ENCODE data around the gene CKS2.
"Not testable (repeated sequence)": the region's sequence is repeated elsewhere in the genome, so short reads cannot be mapped to it uniquely, and the experiment has no call there.

The CKS2 gene

DNA sequence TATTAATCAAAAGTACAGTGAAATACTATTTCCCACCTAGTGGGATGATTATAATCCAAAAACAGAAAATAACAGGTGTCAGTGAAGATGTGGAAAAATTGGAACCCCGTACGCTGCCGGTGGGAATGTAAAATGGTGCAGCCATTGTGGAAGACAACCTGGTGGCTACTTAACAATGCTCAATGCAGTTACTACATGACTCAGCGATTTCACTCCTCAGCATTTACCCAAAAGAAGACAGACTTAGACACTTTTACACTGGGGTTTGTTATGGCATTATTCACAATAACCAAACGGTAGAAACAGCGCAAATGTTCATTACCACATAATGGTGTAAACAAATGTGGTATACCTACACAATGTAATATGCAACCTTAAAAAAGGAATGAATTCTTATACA lies 31.2 kb downstream of the CKS2 start:
- POLR2A ChIA-PET, result no interaction called here
- CTCF ChIA-PET, result interaction anchor here (0.7 kb wide), 1 partner anchor 44 kb away, joined by 3 read pairs; no protein-coding TSS in a partner anchor
- TF ChIP-seq SP1 (IDR thresholded peaks at IDR 0.05) (no peak), L3MBTL2 (conservative IDR thresholded peaks at IDR 0.05) (no peak), ARNT (IDR thresholded peaks at IDR 0.05) (no peak), NFRKB (IDR thresholded peaks at IDR 0.05) (no peak), TARDBP (IDR thresholded peaks at IDR 0.05) (no peak)
- DNase-seq (ENCODE audit: extremely low spot score), result no peak

- CTCF ChIA-PET, result no interaction called here
- TF ChIP-seq HDGF (IDR thresholded peaks at IDR 0.05; ENCODE audit: borderline replicate concordance) (no peak), ZNF384 (IDR thresholded peaks at IDR 0.05) (no peak), SP1 (IDR thresholded peaks at IDR 0.05) (no peak), LEF1 (IDR thresholded peaks at IDR 0.05; ENCODE audit: borderline replicate concordance) (no peak), BHLHE40 (IDR thresholded peaks at IDR 0.05; ENCODE audit: borderline replicate concordance) (no peak), TARDBP (IDR thresholded peaks at IDR 0.05) (no peak), SUZ12 (IDR thresholded peaks at IDR 0.05) (no peak), ELF4 (IDR thresholded peaks at IDR 0.05) (no peak), ARNT (IDR thresholded peaks at IDR 0.05) (no peak)
- POLR2A ChIA-PET, result no interaction called here
- DNase-seq (ENCODE audit: extremely low spot score), result no peak
These were observed 32.0 kb downstream of the CKS2 start for GRCh38 chr9:89342948-89343347.

- DNase-seq (ENCODE audit: extremely low spot score); POLR2A ChIA-PET; CTCF ChIA-PET: not testable (repeated sequence)
These were observed 32.8 kb downstream of the CKS2 start for GRCh38 chr9:89343812-89344211.

DNA sequence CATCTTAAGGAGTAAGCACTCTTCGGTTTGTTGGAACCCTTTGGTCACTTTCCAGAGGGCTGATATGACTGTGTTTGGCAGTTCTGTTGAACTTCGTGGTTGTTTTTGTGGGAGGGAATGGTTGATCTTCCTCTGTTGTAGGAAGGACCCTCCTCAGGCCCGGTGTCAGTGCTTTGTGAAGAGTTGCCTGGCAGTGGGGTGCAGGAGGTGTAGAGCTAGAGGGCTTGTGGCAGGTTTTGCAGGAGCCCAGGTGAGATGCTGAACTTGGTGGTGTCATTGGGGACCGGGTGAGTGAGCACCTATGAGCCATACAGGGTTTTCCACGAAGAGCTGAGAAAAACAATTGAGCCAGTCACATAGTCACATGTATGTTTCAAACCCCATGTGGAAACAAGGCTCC lies 34.5 kb downstream of the CKS2 start:
- no peak for DNase-seq (ENCODE audit: extremely low spot score)
- ChIA-PET CTCF (no interaction called here), POLR2A (no interaction called here)
- TF ChIP-seq BHLHE40 (IDR thresholded peaks at IDR 0.05; ENCODE audit: borderline replicate concordance) (no peak), SP1 (IDR thresholded peaks at IDR 0.05) (no peak)

DNA sequence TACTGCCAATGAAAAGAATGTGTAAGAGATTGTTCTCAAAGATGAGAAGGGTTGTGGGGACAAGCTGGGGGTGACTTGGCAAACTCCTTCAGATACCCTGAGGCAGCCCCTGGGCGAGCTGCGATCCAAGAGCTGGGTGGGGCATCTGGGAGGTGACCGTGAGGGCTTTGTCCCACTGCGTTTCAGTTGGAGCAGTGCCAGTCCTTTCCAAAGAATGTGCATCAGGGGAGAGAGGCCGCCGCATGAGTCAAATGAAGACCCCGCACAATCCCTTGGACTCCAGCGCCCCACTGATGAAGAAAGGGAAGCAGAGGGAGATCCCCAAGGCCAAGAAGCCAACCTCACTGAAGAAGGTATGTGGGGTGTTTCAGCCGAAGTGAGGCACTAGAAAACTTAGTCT lies 35.7 kb downstream of the CKS2 start:
- DNase-seq (ENCODE audit: extremely low spot score), result no peak
- TF ChIP-seq LEF1 (IDR thresholded peaks at IDR 0.05; ENCODE audit: borderline replicate concordance) (no peak), CTBP1 (IDR thresholded peaks at IDR 0.05; ENCODE audit: borderline replicate concordance) (no peak), NFRKB (IDR thresholded peaks at IDR 0.05) (no peak), FOXM1 (IDR thresholded peaks at IDR 0.05; ENCODE audit: borderline replicate concordance) (no peak), SP1 (IDR thresholded peaks at IDR 0.05) (no peak), BHLHE40 (IDR thresholded peaks at IDR 0.05; ENCODE audit: borderline replicate concordance) (no peak), ZNF384 (IDR thresholded peaks at IDR 0.05) (no peak), PKNOX1 (IDR thresholded peaks at IDR 0.05) (no peak), FOXA1 (IDR thresholded peaks at IDR 0.05) (no peak), L3MBTL2 (conservative IDR thresholded peaks at IDR 0.05) (no peak), TARDBP (IDR thresholded peaks at IDR 0.05) (no peak), HDGF (IDR thresholded peaks at IDR 0.05; ENCODE audit: borderline replicate concordance) (no peak), ELF4 (IDR thresholded peaks at IDR 0.05) (no peak), SUZ12 (IDR thresholded peaks at IDR 0.05) (no peak), ARNT (IDR thresholded peaks at IDR 0.05) (no peak), FOXK2 (IDR thresholded peaks at IDR 0.05) (no peak)
- ChIA-PET CTCF (no interaction called here), POLR2A (no interaction called here)

GRCh38 chr9:89347651-89348050 lies 36.7 kb downstream of the CKS2 start:
- ChIA-PET CTCF (no interaction called here), POLR2A (no interaction called here)
- TF ChIP-seq HDGF (IDR thresholded peaks at IDR 0.05; ENCODE audit: borderline replicate concordance) (no peak), FOXA1 (IDR thresholded peaks at IDR 0.05) (no peak), ARNT (IDR thresholded peaks at IDR 0.05) (no peak), ZNF384 (IDR thresholded peaks at IDR 0.05) (no peak), LEF1 (IDR thresholded peaks at IDR 0.05; ENCODE audit: borderline replicate concordance) (no peak), PKNOX1 (IDR thresholded peaks at IDR 0.05) (no peak), FOXK2 (IDR thresholded peaks at IDR 0.05) (no peak), FOXM1 (IDR thresholded peaks at IDR 0.05; ENCODE audit: borderline replicate concordance) (no peak), BHLHE40 (IDR thresholded peaks at IDR 0.05; ENCODE audit: borderline replicate concordance) (no peak)
- no peak for DNase-seq (ENCODE audit: extremely low spot score)

DNA sequence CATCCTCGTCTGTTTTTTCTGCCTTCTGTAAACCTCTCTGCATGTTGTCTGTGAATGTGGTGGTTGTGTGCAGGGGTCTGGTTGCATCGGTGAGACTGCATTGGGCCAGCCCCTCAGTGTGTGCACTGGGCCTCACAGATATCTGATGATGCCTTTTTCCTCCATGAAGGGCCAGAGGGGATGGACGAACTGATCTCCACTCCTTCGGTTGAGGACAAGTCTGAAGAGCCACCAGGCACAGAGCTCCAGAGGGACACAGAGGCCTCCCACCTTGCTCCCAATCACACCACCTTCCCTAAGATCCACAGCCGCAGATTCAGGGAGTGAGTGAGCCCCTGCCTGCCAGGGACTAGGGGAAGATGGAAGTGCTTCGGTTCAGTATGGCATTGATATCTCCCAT lies 38.6 kb downstream of the CKS2 start:
- ChIA-PET CTCF (no interaction called here), POLR2A (no interaction called here)
- TF ChIP-seq PKNOX1 (IDR thresholded peaks at IDR 0.05), result no peak
- DNase-seq (ENCODE audit: extremely low spot score), result no peak

DNA sequence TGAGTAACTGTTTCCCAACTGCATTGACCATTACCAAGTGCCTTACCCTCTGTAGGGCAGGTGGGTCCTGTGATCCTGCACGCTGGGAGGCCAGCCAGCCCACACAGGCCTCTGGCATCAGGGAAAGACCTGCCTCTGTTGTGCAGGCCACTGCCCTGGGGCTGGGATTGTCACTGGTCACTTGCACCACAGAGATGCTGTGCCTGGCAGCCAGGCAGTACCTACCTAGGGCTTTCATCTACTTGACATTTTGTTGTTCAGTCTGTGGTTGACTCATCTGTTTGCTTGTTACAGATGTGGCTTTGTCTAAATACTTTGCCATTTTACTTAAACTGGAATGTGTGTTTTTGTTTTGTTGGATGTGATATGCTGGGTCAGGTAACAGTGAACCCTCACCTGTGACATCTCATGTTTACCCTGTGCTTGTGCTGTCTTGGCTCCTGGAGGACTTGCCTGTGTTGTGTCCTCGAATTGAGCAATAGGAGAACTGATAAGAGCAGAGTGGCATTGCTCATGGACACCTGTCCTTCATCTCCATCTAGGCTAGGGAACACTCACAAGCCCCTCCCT lies 40.1 kb downstream of the CKS2 start:
- no peak for DNase-seq (ENCODE audit: extremely low spot score)
- ChIA-PET CTCF (interaction anchor here (0.6 kb wide), 1 partner anchor 1471 kb away, joined by 3 read pairs; no protein-coding TSS in a partner anchor), POLR2A (no interaction called here)
- TF ChIP-seq PKNOX1 (IDR thresholded peaks at IDR 0.05) (no peak), SUZ12 (IDR thresholded peaks at IDR 0.05) (no peak), LEF1 (IDR thresholded peaks at IDR 0.05; ENCODE audit: borderline replicate concordance) (no peak), NFRKB (IDR thresholded peaks at IDR 0.05) (no peak), ELF4 (IDR thresholded peaks at IDR 0.05) (no peak), SP1 (IDR thresholded peaks at IDR 0.05) (no peak)

All from HEK293T (cell line).